Gastroesophageal sphincter (tissue), 4 donors: Measurements from ENCODE around the gene ST7. TPM values are rescaled to one million over a fixed set of nuclear protein-coding genes. Genes with fewer than 3 reads are reported as not detected.

Experiments used
- ATAC-seq: fragments of 150-250 bp; one replicate; pipeline ENCODE4 v1.9.1; 2016; ENCODE audit warnings: mild to moderate bottlenecking, moderate library complexity
- H3K27ac ChIP-seq, 4 donors: fragments of 200-600 bp; sonication (generic) in 3 of 4; 1 replicate in 3 of 4; 2 replicates in 1 of 4; pipeline ENCODE4 v1.5.1; 2016 to 2019
- H3K27me3 ChIP-seq: fragments of 200-600 bp; sonication (generic); one replicate; pipeline ENCODE4 v1.5.1; 2019
- H3K36me3 ChIP-seq, 2 donors: fragments of 200-600 bp; sonication (generic); one replicate each; pipeline ENCODE4 v1.5.1; 2019; ENCODE audit warnings: control low read depth in 1 of 2
- H3K4me1 ChIP-seq, 3 donors: fragments of 200-600 bp; sonication (generic); 1 replicate in 2 of 3; 2 replicates in 1 of 3; pipeline ENCODE4 v1.5.1; 2016 to 2019; ENCODE audit warnings: control low read depth in 2 of 3
- H3K4me3 ChIP-seq, 2 donors: fragments of 200-600 bp; sonication (generic); one replicate each; pipeline ENCODE4 v1.5.1; 2019; ENCODE audit warnings: mild to moderate bottlenecking in 1 of 2, moderate library complexity in 1 of 2
- H3K9me3 ChIP-seq, 3 donors: fragments of 200-600 bp; sonication (generic); one replicate each; pipeline ENCODE4 v1.5.1; 2017 to 2019; ENCODE audit warnings: control low read depth in 2 of 3
- EP300 ChIP-seq: sonication (generic); formaldehyde crosslinking; IDR thresholded peaks from one replicate; pipeline ENCODE4 v1.6.1; 2017; ENCODE audit warnings: antibody characterized with exemption, mild to moderate bottlenecking
- POLR2A ChIP-seq, 2 donors: fragments of 450-650 bp; IDR thresholded peaks; one replicate each; pipeline ENCODE4 v1.6.1; 2017; ENCODE audit warnings: antibody characterized with exemption in 2 of 2, mild to moderate bottlenecking in 2 of 2, moderate library complexity in 1 of 2
- POLR2AphosphoS5 ChIP-seq: sonication (generic); formaldehyde crosslinking; IDR thresholded peaks from one replicate; pipeline ENCODE4 v1.6.1; 2017; ENCODE audit warnings: antibody characterized with exemption
- WGBS, 2 donors: methylation state at CpG; one replicate each; pipeline ENCODE4 v1.1.5; 2018; ENCODE audit warnings: low coverage in 1 of 2; 5-methylcytosine and 5-hydroxymethylcytosine counted together
- total RNA-seq, 4 donors: library from RNA; depleted of rRNA; stranded (reverse); fragments of >200 nt; gene quantifications; one replicate each; pipeline ENCODE4 v1.1.0, GENCODE V29; 2016
- TF ChIP-seq, protein P1 (sequence below), 4 experiments: fragments of 200-600 bp in 2 of 4; fragments of 450-650 bp in 2 of 4; sonication (generic) in 1 of 4; IDR thresholded peaks; one replicate each; pipeline ENCODE4 v1.5.1; 2017 to 2019; ENCODE audit warnings: antibody characterized with exemption in 4 of 4, mild to moderate bottlenecking in 2 of 4, moderate library complexity in 2 of 4

Gene ST7
- total RNA-seq, 4 donors from 2014 or later = 19.1 to 43.9 (median 24.2) TPM

DNA sequence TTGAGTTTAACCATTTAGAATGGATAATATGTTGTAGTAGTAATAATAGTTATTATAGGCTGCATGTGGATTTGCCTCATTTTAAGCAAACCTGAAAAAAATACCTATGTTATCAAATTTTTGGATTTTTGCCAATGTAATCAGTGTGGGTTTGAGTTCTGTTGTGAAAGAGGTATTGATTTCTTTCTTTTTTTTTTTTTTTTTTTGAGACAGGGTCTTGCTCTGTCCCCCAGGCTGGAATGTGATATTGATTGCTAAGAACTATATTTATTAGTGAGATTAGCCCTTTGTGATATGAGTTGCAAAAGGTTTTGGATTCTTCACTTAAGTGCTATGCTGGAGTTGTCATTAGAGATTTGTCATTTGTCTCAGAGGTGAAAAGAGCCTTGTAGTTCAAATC is 124.4 kb downstream of the ST7 start:
- Histone ChIP-seq H3K4me1 (peaks cover 0 to 14% (median 4%) of the 10 kb centered on the region in 3 donors), H3K36me3 (no peaks in the 10 kb centered on the region), H3K9me3 (no peaks in the 10 kb centered on the region), H3K27ac (no peak overlapping the region), H3K27me3 (no peaks in the 10 kb centered on the region), H3K4me3 (no peak overlapping the region)
- TF ChIP-seq EP300 = no peak
- TF ChIP-seq, protein P1, sequence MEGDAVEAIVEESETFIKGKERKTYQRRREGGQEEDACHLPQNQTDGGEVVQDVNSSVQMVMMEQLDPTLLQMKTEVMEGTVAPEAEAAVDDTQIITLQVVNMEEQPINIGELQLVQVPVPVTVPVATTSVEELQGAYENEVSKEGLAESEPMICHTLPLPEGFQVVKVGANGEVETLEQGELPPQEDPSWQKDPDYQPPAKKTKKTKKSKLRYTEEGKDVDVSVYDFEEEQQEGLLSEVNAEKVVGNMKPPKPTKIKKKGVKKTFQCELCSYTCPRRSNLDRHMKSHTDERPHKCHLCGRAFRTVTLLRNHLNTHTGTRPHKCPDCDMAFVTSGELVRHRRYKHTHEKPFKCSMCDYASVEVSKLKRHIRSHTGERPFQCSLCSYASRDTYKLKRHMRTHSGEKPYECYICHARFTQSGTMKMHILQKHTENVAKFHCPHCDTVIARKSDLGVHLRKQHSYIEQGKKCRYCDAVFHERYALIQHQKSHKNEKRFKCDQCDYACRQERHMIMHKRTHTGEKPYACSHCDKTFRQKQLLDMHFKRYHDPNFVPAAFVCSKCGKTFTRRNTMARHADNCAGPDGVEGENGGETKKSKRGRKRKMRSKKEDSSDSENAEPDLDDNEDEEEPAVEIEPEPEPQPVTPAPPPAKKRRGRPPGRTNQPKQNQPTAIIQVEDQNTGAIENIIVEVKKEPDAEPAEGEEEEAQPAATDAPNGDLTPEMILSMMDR (IDR thresholded peaks at IDR 0.05) = no peak
- ATAC-seq = no peak

DNA sequence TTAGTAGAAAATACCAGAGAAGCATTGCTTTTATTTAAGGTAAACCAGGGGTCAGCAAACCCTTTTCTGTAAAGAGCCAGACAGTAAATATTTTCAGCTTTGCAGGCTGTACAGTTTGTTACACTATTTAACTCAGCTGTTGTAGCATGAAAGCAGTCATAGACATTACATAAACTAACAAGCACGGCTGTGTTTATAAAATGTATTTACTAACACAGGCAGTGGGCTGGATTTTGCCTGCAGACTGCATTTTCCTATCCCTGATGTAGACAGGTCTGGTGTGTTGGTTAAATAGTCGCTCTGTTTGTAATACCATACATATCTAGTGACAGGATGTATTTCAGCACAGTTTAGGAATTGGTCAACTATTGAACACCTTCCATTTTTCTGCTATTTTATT is 129.3 kb downstream of the ST7 start:
- TF ChIP-seq, protein P1 (IDR thresholded peaks at IDR 0.05) = no peak
- TF ChIP-seq POLR2AphosphoS5 (no peak), EP300 (no peak), POLR2A (IDR thresholded peaks at IDR 0.05) (no peak)
- no peak for ATAC-seq
- H3K4me1 ChIP-seq = peaks cover 0 to 2% (median 0%) of the 10 kb centered on the region in 3 donors
- 0 to 77% methylated on average over 1 to 2 of the region's 2 CpGs for WGBS, 2 donors
- H3K9me3 ChIP-seq = no peaks in the 10 kb centered on the region
- H3K36me3 ChIP-seq = no peaks in the 10 kb centered on the region
- H3K4me3 ChIP-seq = no peak overlapping the region
- H3K27me3 ChIP-seq = no peaks in the 10 kb centered on the region
- no peak overlapping the region for H3K27ac ChIP-seq

DNA sequence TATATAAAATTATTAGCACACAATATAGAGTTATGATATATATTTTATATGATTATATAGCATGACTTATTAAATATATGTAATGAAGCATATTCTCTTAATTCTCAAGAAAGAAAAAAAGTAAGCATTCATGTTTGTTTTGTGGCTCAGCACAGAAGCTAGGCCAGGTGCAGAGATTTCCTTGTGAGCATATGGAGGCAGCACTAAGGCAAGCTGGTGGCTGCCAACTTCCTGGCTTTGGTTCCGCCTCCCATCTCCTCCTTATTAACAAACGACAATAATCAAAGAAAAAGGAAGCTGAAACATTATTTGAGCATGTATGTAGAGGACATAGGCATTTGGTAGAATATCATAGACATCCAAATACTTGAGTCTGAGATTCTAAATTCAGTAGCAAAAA is 130.3 kb downstream of the ST7 start:
- no peak for TF ChIP-seq POLR2AphosphoS5
- TF ChIP-seq, protein P1 (IDR thresholded peaks at IDR 0.05) = no peak
- no peak for TF ChIP-seq EP300
- TF ChIP-seq POLR2A (IDR thresholded peaks at IDR 0.05) = no peak
- ATAC-seq = no peak
- Histone ChIP-seq H3K4me1 (peaks cover 0 to 4% (median 0%) of the 10 kb centered on the region in 3 donors), H3K4me3 (no peak overlapping the region), H3K36me3 (no peaks in the 10 kb centered on the region), H3K27me3 (no peaks in the 10 kb centered on the region), H3K27ac (no peak overlapping the region), H3K9me3 (no peaks in the 10 kb centered on the region)
- WGBS, 2 donors = 33 to 74% methylated on average over 1 to 2 of the region's 2 CpGs

DNA sequence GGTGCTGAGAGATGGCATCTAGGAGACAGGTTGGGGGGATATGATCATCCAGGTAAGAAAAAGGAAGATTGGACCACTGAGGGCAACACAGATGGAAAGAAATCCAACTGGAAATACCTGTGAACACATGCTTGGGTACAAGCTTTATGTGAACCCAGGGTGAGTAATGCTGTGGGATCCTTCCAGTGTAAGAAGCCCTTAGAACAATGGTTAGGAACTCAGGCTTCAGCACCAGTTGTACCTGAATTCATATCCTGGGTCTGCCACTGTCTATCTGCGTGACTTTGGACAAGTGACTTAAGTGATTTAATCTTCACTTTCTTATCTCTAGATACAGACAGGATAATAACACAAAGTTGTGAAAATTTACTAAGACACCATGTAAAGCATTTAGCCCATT is 131.0 kb downstream of the ST7 start:
- no peaks in the 10 kb centered on the region for H3K9me3 ChIP-seq
- peaks cover 0 to 4% (median 0%) of the 10 kb centered on the region in 3 donors for H3K4me1 ChIP-seq
- no peaks in the 10 kb centered on the region for H3K27me3 ChIP-seq
- TF ChIP-seq EP300 = no peak
- TF ChIP-seq, protein P1 (IDR thresholded peaks at IDR 0.05) = no peak
- TF ChIP-seq POLR2AphosphoS5 = no peak
- TF ChIP-seq POLR2A (IDR thresholded peaks at IDR 0.05) = no peak
- no peak for ATAC-seq
- 100% methylated on average over 1 of the region's 1 CpG for WGBS, 2 donors
- no peaks in the 10 kb centered on the region for H3K36me3 ChIP-seq
- no peak overlapping the region for H3K4me3 ChIP-seq
- no peak overlapping the region for H3K27ac ChIP-seq

DNA sequence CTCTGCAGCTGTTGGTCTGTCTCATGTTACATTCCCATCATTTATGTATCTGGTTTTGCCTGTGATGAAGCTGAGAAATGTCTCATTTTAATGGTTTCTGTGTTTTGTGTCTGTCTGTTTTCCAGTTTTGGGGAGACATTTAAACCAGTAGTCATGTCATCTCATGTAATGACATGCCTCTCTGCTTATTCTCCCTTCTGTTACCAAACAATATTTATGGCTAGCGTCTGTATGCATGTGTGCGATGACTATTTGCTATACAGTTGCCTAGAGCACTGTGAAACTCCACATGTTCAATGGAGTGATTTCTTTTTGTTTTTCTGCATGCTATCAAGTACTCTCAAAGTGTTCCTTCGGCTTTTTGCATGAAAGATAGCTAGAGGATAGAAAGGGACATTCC is 132.0 kb downstream of the ST7 start:
- TF ChIP-seq EP300 (no peak), POLR2A (IDR thresholded peaks at IDR 0.05) (no peak), POLR2AphosphoS5 (no peak)
- TF ChIP-seq, protein P1 (IDR thresholded peaks at IDR 0.05) = no peak
- Histone ChIP-seq H3K4me1 (peaks cover 0 to 4% (median 0%) of the 10 kb centered on the region in 3 donors), H3K9me3 (no peaks in the 10 kb centered on the region), H3K27me3 (no peaks in the 10 kb centered on the region), H3K36me3 (no peaks in the 10 kb centered on the region), H3K4me3 (no peak overlapping the region), H3K27ac (no peak overlapping the region)
- no peak for ATAC-seq
- 83% methylated on average over 3 of the region's 3 CpGs for WGBS, 2 donors
